Endothelial cell of umbilical vein (primary cell): ENCODE data around the gene CFAP300.

Source experiments
- EZH2 ChIP-seq: IDR thresholded peaks from 2 replicates; pipeline ENCODE4 v1.6.1; 2012; ENCODE audit warnings: borderline replicate concordance, low read depth, mild to moderate bottlenecking, moderate library complexity, low read length, inconsistent platforms; ENCODE audit not compliant: severe bottlenecking
- POLR2A ChIP-seq: IDR thresholded peaks from 2 replicates; pipeline ENCODE4 v1.6.1; 2012; ENCODE audit warnings: low read depth, mild to moderate bottlenecking, control low read depth, low read length
- TF ChIP-seq, protein P1 (sequence below), 2 donors: IDR thresholded peaks; 1 replicate in 1 of 2; 2 replicates in 1 of 2; pipeline ENCODE4 v1.5.1; 2011; ENCODE audit warnings: low read length in 2 of 2, mild to moderate bottlenecking in 2 of 2, moderate library complexity in 2 of 2, control low read depth in 1 of 2, inconsistent platforms in 1 of 2, low read depth in 1 of 2; ENCODE audit not compliant: insufficient read depth in 1 of 2; ENCODE audit errors: extremely low read depth in 1 of 2

GRCh38 chr11:102026959-102027358, 20.3 kb upstream of the CFAP300 start:
- TF ChIP-seq, protein P1, sequence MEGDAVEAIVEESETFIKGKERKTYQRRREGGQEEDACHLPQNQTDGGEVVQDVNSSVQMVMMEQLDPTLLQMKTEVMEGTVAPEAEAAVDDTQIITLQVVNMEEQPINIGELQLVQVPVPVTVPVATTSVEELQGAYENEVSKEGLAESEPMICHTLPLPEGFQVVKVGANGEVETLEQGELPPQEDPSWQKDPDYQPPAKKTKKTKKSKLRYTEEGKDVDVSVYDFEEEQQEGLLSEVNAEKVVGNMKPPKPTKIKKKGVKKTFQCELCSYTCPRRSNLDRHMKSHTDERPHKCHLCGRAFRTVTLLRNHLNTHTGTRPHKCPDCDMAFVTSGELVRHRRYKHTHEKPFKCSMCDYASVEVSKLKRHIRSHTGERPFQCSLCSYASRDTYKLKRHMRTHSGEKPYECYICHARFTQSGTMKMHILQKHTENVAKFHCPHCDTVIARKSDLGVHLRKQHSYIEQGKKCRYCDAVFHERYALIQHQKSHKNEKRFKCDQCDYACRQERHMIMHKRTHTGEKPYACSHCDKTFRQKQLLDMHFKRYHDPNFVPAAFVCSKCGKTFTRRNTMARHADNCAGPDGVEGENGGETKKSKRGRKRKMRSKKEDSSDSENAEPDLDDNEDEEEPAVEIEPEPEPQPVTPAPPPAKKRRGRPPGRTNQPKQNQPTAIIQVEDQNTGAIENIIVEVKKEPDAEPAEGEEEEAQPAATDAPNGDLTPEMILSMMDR (IDR thresholded peaks at IDR 0.05; ENCODE audit: extremely low read depth in 1 of 2, insufficient read depth in 1 of 2, low read depth in 1 of 2, low read length in 2 of 2), result no peak
- TF ChIP-seq EZH2 (no peak), POLR2A (no peak)
